MM.1S (cell line): ENCODE results near the gene ZCCHC7.

Experiments
- DNase-seq: peaks from one replicate; pipeline ENCODE4 v3.0.0-alpha.2; 2015
- H2AFZ ChIP-seq: fragments of 300-600 bp; sonication (generic); 2 replicates; pipeline ENCODE4 v1.6.0; 2016; ENCODE audit warnings: antibody characterized with exemption, low read length
- H3F3A ChIP-seq: fragments of 300-600 bp; sonication (generic); 2 replicates; pipeline ENCODE4 v1.6.1; 2016; ENCODE audit warnings: mild to moderate bottlenecking, antibody characterized with exemption, low read length, moderate library complexity, mixed read lengths; ENCODE audit not compliant: insufficient read depth
- H3K27ac ChIP-seq: fragments of 300-600 bp; sonication (generic); 2 replicates; pipeline ENCODE4 v1.5.1; 2016; ENCODE audit warnings: mild to moderate bottlenecking, low read length
- H3K27me3 ChIP-seq: fragments of 300-600 bp; sonication (generic); replicated peaks from 2 replicates; pipeline ENCODE4 v1.6.0; 2016; ENCODE audit warnings: low read length; ENCODE audit not compliant: insufficient read depth
- H3K36me3 ChIP-seq: fragments of 300-600 bp; sonication (generic); replicated peaks from 2 replicates; pipeline ENCODE4 v1.6.1; 2016; ENCODE audit warnings: mild to moderate bottlenecking, low read length, mixed read lengths; ENCODE audit not compliant: insufficient read depth
- H3K4me1 ChIP-seq: fragments of 300-600 bp; sonication (generic); 2 replicates; pipeline ENCODE4 v1.6.1; 2016; ENCODE audit warnings: low read length, mixed read lengths
- H3K4me2 ChIP-seq: fragments of 300-600 bp; sonication (generic); 2 replicates; pipeline ENCODE4 v1.6.0; 2016; ENCODE audit warnings: low read depth, low read length
- H3K4me3 ChIP-seq: fragments of 300-600 bp; sonication (generic); 2 replicates; pipeline ENCODE4 v1.5.1; 2016; ENCODE audit warnings: low read length, mixed read lengths
- H3K79me2 ChIP-seq: fragments of 300-600 bp; sonication (generic); 2 replicates; pipeline ENCODE4 v1.6.1; 2016; ENCODE audit warnings: mixed run types, low read length, mixed read lengths
- H3K9ac ChIP-seq: fragments of 300-600 bp; sonication (generic); 2 replicates; pipeline ENCODE4 v1.6.1; 2016; ENCODE audit warnings: low read length, mixed read lengths
- H3K9me2 ChIP-seq: fragments of 300-600 bp; sonication (generic); replicated peaks from 2 replicates; pipeline ENCODE4 v1.6.1; 2016; ENCODE audit warnings: mild to moderate bottlenecking, low read length, mixed read lengths; ENCODE audit not compliant: insufficient read depth
- H3K9me3 ChIP-seq: fragments of 300-600 bp; sonication (generic); replicated peaks from 2 replicates; pipeline ENCODE4 v1.6.1; 2016; ENCODE audit warnings: mild to moderate bottlenecking, low read length, mixed read lengths; ENCODE audit not compliant: insufficient read depth
- H4K20me1 ChIP-seq: fragments of 300-600 bp; sonication (generic); 2 replicates; pipeline ENCODE4 v1.6.1; 2016; ENCODE audit warnings: mild to moderate bottlenecking, low read length, moderate library complexity, mixed read lengths; ENCODE audit not compliant: insufficient read depth
- EZH2 ChIP-seq: fragments of 300-600 bp; sonication (generic); optimal IDR thresholded peaks from 2 replicates; pipeline ENCODE3; 2017; ENCODE audit warnings: low read depth, mild to moderate bottlenecking, antibody characterized with exemption, low read length, mixed read lengths
- EZH2phosphoT487 ChIP-seq: fragments of 300-600 bp; sonication (generic); IDR thresholded peaks from 2 replicates; pipeline ENCODE4 v1.6.1; 2018; ENCODE audit warnings: antibody characterized with exemption, low read length
- TF ChIP-seq, protein P1 (sequence below): fragments of 300-600 bp; sonication (generic); IDR thresholded peaks from 2 replicates; pipeline ENCODE4 v1.5.1; 2016; ENCODE audit warnings: antibody characterized with exemption, low read length, mixed read lengths

ZCCHC7 gene

DNA sequence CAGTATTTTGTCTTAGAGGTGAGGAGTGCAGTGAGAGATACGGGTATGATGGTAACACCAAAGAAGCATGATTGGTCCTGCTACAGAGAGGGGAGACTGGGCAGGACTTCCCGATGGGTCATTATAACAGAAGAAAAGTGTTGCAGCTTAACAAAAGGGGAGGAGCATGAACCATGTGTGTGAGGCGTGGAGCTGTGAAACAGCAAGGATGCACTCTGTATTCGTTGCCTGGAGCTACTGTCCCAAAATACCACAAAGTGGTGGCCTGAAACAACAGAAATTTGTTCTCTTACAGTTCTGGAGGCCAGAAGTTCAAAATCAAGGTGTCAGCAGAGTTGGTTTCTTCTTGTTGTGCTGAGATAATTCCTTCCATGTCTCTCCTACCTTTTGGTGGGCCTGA is 242.8 kb downstream of the ZCCHC7 start:
- H3K9me2 ChIP-seq, result no peaks in the 10 kb centered on the region
- H3K36me3 ChIP-seq, result no peaks in the 10 kb centered on the region
- no peak for DNase-seq
- no peak overlapping the region for H2AFZ ChIP-seq
- no peaks in the 10 kb centered on the region for H3K4me1 ChIP-seq
- peaks cover 4% of the 10 kb centered on the region for H3K27me3 ChIP-seq
- no peak overlapping the region for H3K27ac ChIP-seq
- TF ChIP-seq EZH2, result no peak
- TF ChIP-seq, protein P1, sequence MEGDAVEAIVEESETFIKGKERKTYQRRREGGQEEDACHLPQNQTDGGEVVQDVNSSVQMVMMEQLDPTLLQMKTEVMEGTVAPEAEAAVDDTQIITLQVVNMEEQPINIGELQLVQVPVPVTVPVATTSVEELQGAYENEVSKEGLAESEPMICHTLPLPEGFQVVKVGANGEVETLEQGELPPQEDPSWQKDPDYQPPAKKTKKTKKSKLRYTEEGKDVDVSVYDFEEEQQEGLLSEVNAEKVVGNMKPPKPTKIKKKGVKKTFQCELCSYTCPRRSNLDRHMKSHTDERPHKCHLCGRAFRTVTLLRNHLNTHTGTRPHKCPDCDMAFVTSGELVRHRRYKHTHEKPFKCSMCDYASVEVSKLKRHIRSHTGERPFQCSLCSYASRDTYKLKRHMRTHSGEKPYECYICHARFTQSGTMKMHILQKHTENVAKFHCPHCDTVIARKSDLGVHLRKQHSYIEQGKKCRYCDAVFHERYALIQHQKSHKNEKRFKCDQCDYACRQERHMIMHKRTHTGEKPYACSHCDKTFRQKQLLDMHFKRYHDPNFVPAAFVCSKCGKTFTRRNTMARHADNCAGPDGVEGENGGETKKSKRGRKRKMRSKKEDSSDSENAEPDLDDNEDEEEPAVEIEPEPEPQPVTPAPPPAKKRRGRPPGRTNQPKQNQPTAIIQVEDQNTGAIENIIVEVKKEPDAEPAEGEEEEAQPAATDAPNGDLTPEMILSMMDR, result no peak
- no peak for TF ChIP-seq EZH2phosphoT487
- no peak overlapping the region for H3K4me3 ChIP-seq
- no peaks in the 10 kb centered on the region for H3F3A ChIP-seq
- H3K4me2 ChIP-seq, result no peak overlapping the region
- H4K20me1 ChIP-seq, result no peaks in the 10 kb centered on the region
- no peaks in the 10 kb centered on the region for H3K79me2 ChIP-seq
- H3K9me3 ChIP-seq, result no peaks in the 10 kb centered on the region
- H3K9ac ChIP-seq, result no peak overlapping the region

DNA sequence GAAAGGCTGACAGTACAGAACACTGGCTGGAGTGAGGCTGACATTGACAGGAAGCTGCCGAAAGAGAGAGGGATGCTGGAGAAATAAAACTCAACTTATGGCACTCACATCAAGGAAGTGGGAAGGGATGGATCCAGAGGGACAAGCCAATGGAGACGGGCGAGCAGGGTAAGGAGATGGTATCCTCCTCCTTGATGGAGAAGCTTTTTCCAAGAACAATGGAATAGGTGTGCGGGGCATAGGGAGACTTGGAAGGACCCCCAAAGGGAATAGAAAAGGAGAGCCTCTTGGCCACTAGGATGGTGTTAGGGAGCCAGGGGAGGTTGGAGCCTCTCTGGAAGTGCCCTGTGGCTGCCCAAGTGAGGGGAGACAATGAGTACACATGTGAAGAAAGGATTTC is 243.8 kb downstream of the ZCCHC7 start:
- Histone ChIP-seq H2AFZ (no peak overlapping the region), H3K4me1 (no peaks in the 10 kb centered on the region), H3K9me3 (no peaks in the 10 kb centered on the region), H3F3A (no peaks in the 10 kb centered on the region), H3K27ac (no peak overlapping the region), H4K20me1 (no peaks in the 10 kb centered on the region), H3K79me2 (no peaks in the 10 kb centered on the region), H3K4me3 (no peak overlapping the region), H3K4me2 (no peak overlapping the region), H3K36me3 (no peaks in the 10 kb centered on the region), H3K27me3 (peaks cover 13% of the 10 kb centered on the region), H3K9ac (no peak overlapping the region), H3K9me2 (no peaks in the 10 kb centered on the region)
- DNase-seq, result no peak
- TF ChIP-seq, protein P1, result no peak
- TF ChIP-seq EZH2phosphoT487, result no peak
- TF ChIP-seq EZH2, result no peak

DNA sequence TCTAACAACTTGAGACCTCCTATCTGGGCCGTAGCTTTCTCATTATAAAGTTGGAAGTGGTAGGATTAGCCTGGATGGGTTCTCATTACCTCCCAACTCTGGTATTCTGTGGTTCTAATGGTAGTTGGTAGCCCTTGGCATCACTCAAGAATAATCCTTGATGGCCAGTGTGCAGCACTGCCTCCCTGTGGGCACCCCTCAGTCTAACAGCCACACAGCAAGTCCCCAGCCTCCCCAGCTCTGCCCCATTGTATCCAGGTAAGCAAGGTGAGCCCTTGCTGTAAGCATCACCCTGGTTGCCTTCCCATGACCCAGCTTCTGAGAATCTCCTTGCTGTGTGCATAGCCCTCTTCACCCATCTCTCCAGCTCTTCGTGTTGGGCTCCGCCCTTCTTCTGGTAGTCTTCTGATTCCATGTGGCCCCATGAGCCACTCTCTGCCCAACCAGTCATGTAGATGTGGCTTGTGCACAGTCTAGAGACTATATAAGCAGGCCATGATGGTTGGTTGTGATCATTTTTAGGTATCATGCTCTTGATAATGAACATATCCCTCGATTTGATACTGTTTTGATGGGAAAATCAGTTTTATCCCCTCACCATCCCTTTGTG is 244.5 kb downstream of the ZCCHC7 start:
- no peak overlapping the region for H3K4me3 ChIP-seq
- H3K79me2 ChIP-seq, result no peaks in the 10 kb centered on the region
- H3F3A ChIP-seq, result no peaks in the 10 kb centered on the region
- no peak overlapping the region for H2AFZ ChIP-seq
- peaks cover 3% of the 10 kb centered on the region; the same call in 1 of the 2 replicates for H3K4me1 ChIP-seq
- H3K4me2 ChIP-seq, result no peak overlapping the region
- H3K36me3 ChIP-seq, result no peaks in the 10 kb centered on the region
- no peaks in the 10 kb centered on the region for H4K20me1 ChIP-seq
- no peaks in the 10 kb centered on the region for H3K9me2 ChIP-seq
- TF ChIP-seq EZH2phosphoT487, result no peak
- TF ChIP-seq, protein P1, result peak; percentile 32
- H3K9ac ChIP-seq, result no peak overlapping the region
- H3K27ac ChIP-seq, result no peak overlapping the region
- DNase-seq, result no peak
- peaks cover 20% of the 10 kb centered on the region for H3K27me3 ChIP-seq
- no peaks in the 10 kb centered on the region for H3K9me3 ChIP-seq
